GM23338 (cell line): ENCODE results near the gene SBF2. TPM values are rescaled to one million over a fixed set of nuclear protein-coding genes. Genes with fewer than 3 reads are reported as not detected.

Source experiments
- ATAC-seq: fragments of 200-7000 bp; cut with Tn5 transposase; 3 replicates; pipeline ENCODE4 v1.9.1; 2020
- DNase-seq: peaks from one replicate; pipeline ENCODE4 v3.0.0-alpha.2; 2015; ENCODE audit warnings: low spot score
- H2AFZ ChIP-seq: fragments of 200-600 bp; sonication (generic); 2 replicates; pipeline ENCODE4 v1.8.0; 2016; ENCODE audit warnings: antibody characterized with exemption, mild to moderate bottlenecking, moderate library complexity
- H3F3A ChIP-seq: fragments of 200-600 bp; sonication (generic); replicated peaks from 2 replicates; pipeline ENCODE4 v1.8.0; 2017; ENCODE audit warnings: antibody characterized with exemption, mixed run types, low read depth
- H3K27ac ChIP-seq: fragments of 200-600 bp; sonication (generic); 2 replicates; pipeline ENCODE4 v1.6.1; 2016; ENCODE audit warnings: low read depth
- H3K27me3 ChIP-seq: fragments of 200-600 bp; sonication (generic); 2 replicates; pipeline ENCODE4 v1.8.0; 2016; ENCODE audit warnings: mild to moderate bottlenecking, mixed run types, moderate library complexity; ENCODE audit not compliant: insufficient read depth
- H3K36me3 ChIP-seq: fragments of 200-600 bp; sonication (generic); 2 replicates; pipeline ENCODE4 v1.8.0; 2016; ENCODE audit warnings: mild to moderate bottlenecking; ENCODE audit not compliant: insufficient read depth
- H3K4me1 ChIP-seq: fragments of 200-600 bp; sonication (generic); 2 replicates; pipeline ENCODE4 v1.8.0; 2016; ENCODE audit warnings: mild to moderate bottlenecking, moderate library complexity; ENCODE audit not compliant: insufficient read depth
- H3K4me2 ChIP-seq: fragments of 200-600 bp; sonication (generic); 2 replicates; pipeline ENCODE4 v1.7.1; 2017; ENCODE audit warnings: mixed run types
- H3K4me3 ChIP-seq: fragments of 200-600 bp; sonication (generic); 2 replicates; pipeline ENCODE4 v1.6.1; 2016; ENCODE audit warnings: mixed run types
- H3K79me2 ChIP-seq: fragments of 200-600 bp; sonication (generic); replicated peaks from 2 replicates; pipeline ENCODE4 v1.8.0; 2017; ENCODE audit warnings: mild to moderate bottlenecking; ENCODE audit not compliant: insufficient read depth
- H3K9me2 ChIP-seq: fragments of 200-600 bp; sonication (generic); 2 replicates; pipeline ENCODE4 v1.8.0; 2017; ENCODE audit not compliant: insufficient read depth
- H4K20me1 ChIP-seq: fragments of 200-600 bp; sonication (generic); replicated peaks from 2 replicates; pipeline ENCODE4 v1.8.0; 2017; ENCODE audit warnings: mild to moderate bottlenecking; ENCODE audit not compliant: insufficient read depth
- H3K27ac Mint-ChIP-seq: 2 replicates; pipeline ENCODE4 v1.8.0; 2020; ENCODE audit warnings: inconsistent platforms, mild to moderate bottlenecking, moderate library complexity, mixed read lengths
- H3K27me3 Mint-ChIP-seq: 3 replicates; pipeline ENCODE4 v1.8.0; 2022; ENCODE audit warnings: low read depth, mild to moderate bottlenecking, moderate library complexity, mixed read lengths, inconsistent platforms; ENCODE audit not compliant: insufficient read depth, poor library complexity
- H3K36me3 Mint-ChIP-seq: 3 replicates; pipeline ENCODE4 v1.8.0; 2021; ENCODE audit warnings: low read depth, mild to moderate bottlenecking, inconsistent platforms, moderate library complexity, mixed read lengths
- H3K4me1 Mint-ChIP-seq: 3 replicates; pipeline ENCODE4 v1.8.0; 2020; ENCODE audit warnings: mild to moderate bottlenecking, inconsistent platforms, mixed read lengths
- H3K4me3 Mint-ChIP-seq: 3 replicates; pipeline ENCODE4 v1.8.0; 2021; ENCODE audit warnings: moderate library complexity, mild to moderate bottlenecking, inconsistent platforms, mixed read lengths
- H3K9me3 Mint-ChIP-seq: 3 replicates; pipeline ENCODE4 v1.8.0; 2020; ENCODE audit warnings: moderate library complexity, mild to moderate bottlenecking, inconsistent platforms, mixed read lengths
- EZH2phosphoT487 ChIP-seq: fragments of 200-600 bp; sonication (generic); IDR thresholded peaks from one replicate; pipeline ENCODE4 v1.8.1; 2018; ENCODE audit warnings: antibody characterized with exemption; ENCODE audit not compliant: unreplicated experiment
- JUNB ChIP-seq: IDR thresholded peaks from one replicate; pipeline ENCODE4 v1.6.1; 2016; ENCODE audit warnings: antibody characterized with exemption; ENCODE audit not compliant: unreplicated experiment
- POLR2AphosphoS5 ChIP-seq: IDR thresholded peaks from 2 replicates; pipeline ENCODE4 v1.6.1; 2016; ENCODE audit warnings: antibody characterized with exemption, low read depth
- STAT1 ChIP-seq: IDR thresholded peaks from one replicate; pipeline ENCODE4 v1.6.1; 2016; ENCODE audit warnings: antibody characterized with exemption; ENCODE audit not compliant: unreplicated experiment
- ZNF114 ChIP-seq: fragments of 250-450 bp; sonication (Bioruptor Pico); IDR thresholded peaks from 2 replicates; pipeline ENCODE4 v1.5.0; 2020; ENCODE audit warnings: mild to moderate bottlenecking, moderate library complexity
- polyA plus RNA-seq: library from polyadenylated mRNA; unstranded; fragments of >200 nt; fragmentation: Nextera tagmentation; extraction: Ambion mirVana; gene quantifications from 2 replicates; pipeline ENCODE4 v1.2.1, GENCODE V29; 2016
- total RNA-seq: library from RNA; depleted of rRNA; stranded (reverse); fragments of >200 nt; shearing (Covaris generic); gene quantifications from 2 replicates; pipeline ENCODE4 v1.2.3, GENCODE V29; 2014
- TF ChIP-seq, protein P1 (sequence below): fragments of 250-450 bp; sonication (Bioruptor Pico); IDR thresholded peaks from 2 replicates; pipeline ENCODE4 v1.5.0; 2020; ENCODE audit warnings: mild to moderate bottlenecking, moderate library complexity
- TF ChIP-seq, protein P2 (sequence below): IDR thresholded peaks from 2 replicates; pipeline ENCODE4 v1.6.1; 2016; ENCODE audit warnings: antibody characterized with exemption
- TF ChIP-seq, protein P3 (sequence below), 2 experiments: fragments of 200-600 bp in 1 of 2; sonication (generic) in 1 of 2; conservative IDR thresholded peaks; 2 replicates each; pipeline versions ENCODE4 v1.5.1 to v1.6.1; 2016 to 2017; ENCODE audit warnings: antibody characterized with exemption in 2 of 2, low read depth in 2 of 2, mild to moderate bottlenecking in 2 of 2, moderate library complexity in 1 of 2

Gene SBF2
- total and polyA plus RNA-seq, 2 experiments from 2014 or later, result 25.6 to 53.5 TPM

DNA sequence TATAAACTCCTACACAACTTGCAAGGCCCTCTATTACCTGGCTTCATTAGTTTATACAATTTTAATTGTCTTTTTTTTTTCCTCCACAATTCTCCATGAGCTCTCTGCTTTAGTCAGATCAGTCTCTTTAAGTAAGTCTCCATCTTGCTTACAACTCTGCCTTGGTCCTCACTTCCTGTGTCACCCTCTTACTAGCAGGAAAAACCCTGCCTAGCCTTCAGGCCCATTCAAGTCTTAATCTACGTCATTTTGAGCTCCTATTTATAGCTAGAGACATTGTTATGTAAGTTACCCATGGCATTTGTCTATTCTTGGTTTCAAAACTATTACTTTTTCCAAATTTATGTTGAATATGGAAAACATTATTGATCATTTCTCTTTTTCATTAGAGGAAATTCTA, 177.4 kb downstream of the SBF2 start:
- Mint-ChIP-seq H3K9me3 (peaks cover 8% of the 10 kb centered on the region; the same call in 2 of the 3 replicates), H3K4me3 (no peak overlapping the region), H3K27me3 (no peaks in the 10 kb centered on the region), H3K36me3 (peaks cover 23% of the 10 kb centered on the region), H3K27ac (no peak overlapping the region), H3K4me1 (peaks cover 7% of the 10 kb centered on the region)
- Histone ChIP-seq H3K9me2 (no peaks in the 10 kb centered on the region), H3K79me2 (no peaks in the 10 kb centered on the region), H3K4me2 (no peak overlapping the region), H4K20me1 (no peaks in the 10 kb centered on the region; the same call in 1 of the 2 replicates), H3K27ac (no peak overlapping the region), H2AFZ (no peak overlapping the region), H3F3A (no peaks in the 10 kb centered on the region), H3K4me3 (no peak overlapping the region), H3K27me3 (no peaks in the 10 kb centered on the region), H3K4me1 (no peaks in the 10 kb centered on the region), H3K36me3 (no peaks in the 10 kb centered on the region)
- DNase-seq, result no peak
- TF ChIP-seq JUNB, result no peak
- TF ChIP-seq, protein P1, sequence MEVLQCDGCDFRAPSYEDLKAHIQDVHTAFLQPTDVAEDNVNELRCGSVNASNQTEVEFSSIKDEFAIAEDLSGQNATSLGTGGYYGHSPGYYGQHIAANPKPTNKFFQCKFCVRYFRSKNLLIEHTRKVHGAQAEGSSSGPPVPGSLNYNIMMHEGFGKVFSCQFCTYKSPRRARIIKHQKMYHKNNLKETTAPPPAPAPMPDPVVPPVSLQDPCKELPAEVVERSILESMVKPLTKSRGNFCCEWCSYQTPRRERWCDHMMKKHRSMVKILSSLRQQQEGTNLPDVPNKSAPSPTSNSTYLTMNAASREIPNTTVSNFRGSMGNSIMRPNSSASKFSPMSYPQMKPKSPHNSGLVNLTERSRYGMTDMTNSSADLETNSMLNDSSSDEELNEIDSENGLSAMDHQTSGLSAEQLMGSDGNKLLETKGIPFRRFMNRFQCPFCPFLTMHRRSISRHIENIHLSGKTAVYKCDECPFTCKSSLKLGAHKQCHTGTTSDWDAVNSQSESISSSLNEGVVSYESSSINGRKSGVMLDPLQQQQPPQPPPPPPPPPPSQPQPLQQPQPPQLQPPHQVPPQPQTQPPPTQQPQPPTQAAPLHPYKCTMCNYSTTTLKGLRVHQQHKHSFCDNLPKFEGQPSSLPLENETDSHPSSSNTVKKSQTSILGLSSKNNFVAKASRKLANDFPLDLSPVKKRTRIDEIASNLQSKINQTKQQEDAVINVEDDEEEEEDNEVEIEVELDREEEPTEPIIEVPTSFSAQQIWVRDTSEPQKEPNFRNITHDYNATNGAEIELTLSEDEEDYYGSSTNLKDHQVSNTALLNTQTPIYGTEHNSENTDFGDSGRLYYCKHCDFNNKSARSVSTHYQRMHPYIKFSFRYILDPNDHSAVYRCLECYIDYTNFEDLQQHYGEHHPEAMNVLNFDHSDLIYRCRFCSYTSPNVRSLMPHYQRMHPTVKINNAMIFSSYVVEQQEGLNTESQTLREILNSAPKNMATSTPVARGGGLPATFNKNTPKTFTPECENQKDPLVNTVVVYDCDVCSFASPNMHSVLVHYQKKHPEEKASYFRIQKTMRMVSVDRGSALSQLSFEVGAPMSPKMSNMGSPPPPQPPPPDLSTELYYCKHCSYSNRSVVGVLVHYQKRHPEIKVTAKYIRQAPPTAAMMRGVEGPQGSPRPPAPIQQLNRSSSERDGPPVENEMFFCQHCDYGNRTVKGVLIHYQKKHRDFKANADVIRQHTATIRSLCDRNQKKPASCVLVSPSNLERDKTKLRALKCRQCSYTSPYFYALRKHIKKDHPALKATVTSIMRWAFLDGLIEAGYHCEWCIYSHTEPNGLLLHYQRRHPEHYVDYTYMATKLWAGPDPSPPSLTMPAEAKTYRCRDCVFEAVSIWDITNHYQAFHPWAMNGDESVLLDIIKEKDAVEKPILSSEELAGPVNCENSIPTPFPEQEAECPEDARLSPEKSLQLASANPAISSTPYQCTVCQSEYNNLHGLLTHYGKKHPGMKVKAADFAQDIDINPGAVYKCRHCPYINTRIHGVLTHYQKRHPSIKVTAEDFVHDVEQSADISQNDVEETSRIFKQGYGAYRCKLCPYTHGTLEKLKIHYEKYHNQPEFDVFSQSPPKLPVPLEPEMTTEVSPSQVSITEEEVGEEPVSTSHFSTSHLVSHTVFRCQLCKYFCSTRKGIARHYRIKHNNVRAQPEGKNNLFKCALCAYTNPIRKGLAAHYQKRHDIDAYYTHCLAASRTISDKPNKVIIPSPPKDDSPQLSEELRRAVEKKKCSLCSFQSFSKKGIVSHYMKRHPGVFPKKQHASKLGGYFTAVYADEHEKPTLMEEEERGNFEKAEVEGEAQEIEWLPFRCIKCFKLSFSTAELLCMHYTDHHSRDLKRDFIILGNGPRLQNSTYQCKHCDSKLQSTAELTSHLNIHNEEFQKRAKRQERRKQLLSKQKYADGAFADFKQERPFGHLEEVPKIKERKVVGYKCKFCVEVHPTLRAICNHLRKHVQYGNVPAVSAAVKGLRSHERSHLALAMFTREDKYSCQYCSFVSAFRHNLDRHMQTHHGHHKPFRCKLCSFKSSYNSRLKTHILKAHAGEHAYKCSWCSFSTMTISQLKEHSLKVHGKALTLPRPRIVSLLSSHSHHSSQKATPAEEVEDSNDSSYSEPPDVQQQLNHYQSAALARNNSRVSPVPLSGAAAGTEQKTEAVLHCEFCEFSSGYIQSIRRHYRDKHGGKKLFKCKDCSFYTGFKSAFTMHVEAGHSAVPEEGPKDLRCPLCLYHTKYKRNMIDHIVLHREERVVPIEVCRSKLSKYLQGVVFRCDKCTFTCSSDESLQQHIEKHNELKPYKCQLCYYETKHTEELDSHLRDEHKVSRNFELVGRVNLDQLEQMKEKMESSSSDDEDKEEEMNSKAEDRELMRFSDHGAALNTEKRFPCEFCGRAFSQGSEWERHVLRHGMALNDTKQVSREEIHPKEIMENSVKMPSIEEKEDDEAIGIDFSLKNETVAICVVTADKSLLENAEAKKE (CRISPR knock-in tag), result no peak
- ATAC-seq, result no peak

DNA sequence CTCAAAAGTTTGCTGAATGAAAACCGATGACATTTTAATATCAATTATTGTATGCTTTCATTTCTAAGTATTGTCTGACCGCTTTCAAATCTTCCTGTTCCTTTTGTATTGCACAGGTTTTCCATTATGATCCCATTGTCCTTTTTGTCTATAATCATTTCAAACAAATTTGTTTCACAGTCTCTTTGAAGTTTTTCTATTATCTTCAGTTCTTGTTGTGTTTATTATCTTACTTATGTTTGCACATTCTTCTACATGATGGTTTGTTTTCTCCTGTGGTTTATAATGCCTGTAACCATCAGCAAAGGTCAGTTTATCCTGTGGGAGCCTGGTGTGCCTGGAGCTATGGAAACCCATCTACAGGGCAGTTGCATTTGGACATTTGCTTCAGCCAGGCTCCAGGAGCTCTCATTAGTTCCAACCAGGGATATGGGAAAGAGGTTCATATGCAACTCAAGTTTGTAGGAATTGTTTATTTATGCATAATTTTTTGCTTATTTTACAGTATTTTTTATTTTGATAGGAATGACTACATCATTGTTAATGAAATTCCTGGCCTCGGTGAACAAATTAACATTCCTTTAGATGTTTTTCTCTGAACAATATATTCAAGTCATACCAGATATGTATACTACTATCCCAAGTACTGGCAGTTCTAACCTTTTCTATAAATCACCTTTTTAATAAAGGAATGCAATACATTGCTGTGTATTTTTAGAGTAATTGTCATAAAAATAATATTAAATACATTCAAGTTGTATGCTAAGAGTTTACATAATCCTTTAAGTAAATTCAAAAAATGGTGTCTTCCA, 179.2 kb downstream of the SBF2 start:
- Histone ChIP-seq H3F3A (no peaks in the 10 kb centered on the region), H3K9me2 (no peaks in the 10 kb centered on the region), H2AFZ (no peak overlapping the region), H3K36me3 (no peaks in the 10 kb centered on the region), H3K4me2 (no peak overlapping the region), H3K79me2 (no peaks in the 10 kb centered on the region), H3K4me3 (no peak overlapping the region), H3K4me1 (peaks cover 8% of the 10 kb centered on the region), H3K27me3 (no peaks in the 10 kb centered on the region), H4K20me1 (no peaks in the 10 kb centered on the region), H3K27ac (no peak overlapping the region)
- ATAC-seq (no peak), DNase-seq (no peak)
- no peak overlapping the region for H3K27ac Mint-ChIP-seq
- peaks cover 23% of the 10 kb centered on the region for H3K36me3 Mint-ChIP-seq
- peaks cover 9% of the 10 kb centered on the region; the same call in 2 of the 3 replicates for H3K4me1 Mint-ChIP-seq
- no peak overlapping the region for H3K4me3 Mint-ChIP-seq
- peaks cover 8% of the 10 kb centered on the region; the same call in 2 of the 3 replicates for H3K9me3 Mint-ChIP-seq
- H3K27me3 Mint-ChIP-seq, result no peaks in the 10 kb centered on the region
- TF ChIP-seq STAT1 (no peak), EZH2phosphoT487 (no peak), POLR2AphosphoS5 (no peak), ZNF114 (CRISPR knock-in tag) (no peak)
- TF ChIP-seq, protein P2, sequence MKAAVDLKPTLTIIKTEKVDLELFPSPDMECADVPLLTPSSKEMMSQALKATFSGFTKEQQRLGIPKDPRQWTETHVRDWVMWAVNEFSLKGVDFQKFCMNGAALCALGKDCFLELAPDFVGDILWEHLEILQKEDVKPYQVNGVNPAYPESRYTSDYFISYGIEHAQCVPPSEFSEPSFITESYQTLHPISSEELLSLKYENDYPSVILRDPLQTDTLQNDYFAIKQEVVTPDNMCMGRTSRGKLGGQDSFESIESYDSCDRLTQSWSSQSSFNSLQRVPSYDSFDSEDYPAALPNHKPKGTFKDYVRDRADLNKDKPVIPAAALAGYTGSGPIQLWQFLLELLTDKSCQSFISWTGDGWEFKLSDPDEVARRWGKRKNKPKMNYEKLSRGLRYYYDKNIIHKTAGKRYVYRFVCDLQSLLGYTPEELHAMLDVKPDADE, result no peak
- TF ChIP-seq, protein P3, sequence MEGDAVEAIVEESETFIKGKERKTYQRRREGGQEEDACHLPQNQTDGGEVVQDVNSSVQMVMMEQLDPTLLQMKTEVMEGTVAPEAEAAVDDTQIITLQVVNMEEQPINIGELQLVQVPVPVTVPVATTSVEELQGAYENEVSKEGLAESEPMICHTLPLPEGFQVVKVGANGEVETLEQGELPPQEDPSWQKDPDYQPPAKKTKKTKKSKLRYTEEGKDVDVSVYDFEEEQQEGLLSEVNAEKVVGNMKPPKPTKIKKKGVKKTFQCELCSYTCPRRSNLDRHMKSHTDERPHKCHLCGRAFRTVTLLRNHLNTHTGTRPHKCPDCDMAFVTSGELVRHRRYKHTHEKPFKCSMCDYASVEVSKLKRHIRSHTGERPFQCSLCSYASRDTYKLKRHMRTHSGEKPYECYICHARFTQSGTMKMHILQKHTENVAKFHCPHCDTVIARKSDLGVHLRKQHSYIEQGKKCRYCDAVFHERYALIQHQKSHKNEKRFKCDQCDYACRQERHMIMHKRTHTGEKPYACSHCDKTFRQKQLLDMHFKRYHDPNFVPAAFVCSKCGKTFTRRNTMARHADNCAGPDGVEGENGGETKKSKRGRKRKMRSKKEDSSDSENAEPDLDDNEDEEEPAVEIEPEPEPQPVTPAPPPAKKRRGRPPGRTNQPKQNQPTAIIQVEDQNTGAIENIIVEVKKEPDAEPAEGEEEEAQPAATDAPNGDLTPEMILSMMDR (conservative IDR thresholded peaks at IDR 0.05; ENCODE audit: low read depth in 2 of 2), result no peak
